GM18502 (cell line): ENCODE data around the gene CLCN7.
A peak's percentile ranks its signal among the peaks of the same experiment; 100 is the strongest.
"Not testable (repeated sequence)": the region's sequence is repeated elsewhere in the genome, so short reads cannot be mapped to it uniquely, and the experiment has no call there.

Source experiments
- ATAC-seq: cut with Tn5 transposase; IDR thresholded peaks from one replicate; pipeline ENCODE4 v1.9.1; 2021; ENCODE audit warnings: mild to moderate bottlenecking; ENCODE audit not compliant: unreplicated experiment, poor library complexity

Gene CLCN7

DNA sequence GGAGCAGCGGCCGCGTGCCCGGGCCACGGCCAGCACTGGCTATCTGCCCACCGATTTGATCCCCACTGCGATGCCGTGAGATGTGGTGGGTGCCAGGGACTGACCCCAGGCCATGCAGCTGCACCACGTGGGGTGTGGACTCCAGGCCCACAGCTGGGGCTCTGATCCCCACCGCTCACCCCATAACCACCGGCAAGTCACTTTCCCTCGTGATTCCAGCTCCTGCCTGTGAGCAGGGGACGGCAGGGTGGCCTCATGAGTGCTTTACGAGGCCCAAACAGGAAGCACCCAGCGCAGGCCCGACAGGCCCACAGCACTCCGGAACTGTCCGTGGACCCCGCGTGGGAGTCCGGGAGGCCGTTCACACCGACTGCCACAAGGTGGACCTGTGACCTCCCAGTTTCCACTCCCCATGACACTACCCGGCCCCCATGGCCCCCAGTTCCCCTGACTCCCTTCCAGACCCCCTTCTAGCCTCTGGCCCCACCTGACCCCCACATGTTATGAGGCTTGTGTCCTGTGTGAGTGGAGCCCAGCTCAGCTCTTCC, 13.3 kb upstream of the CLCN7 start:
- ATAC-seq: no peak

DNA sequence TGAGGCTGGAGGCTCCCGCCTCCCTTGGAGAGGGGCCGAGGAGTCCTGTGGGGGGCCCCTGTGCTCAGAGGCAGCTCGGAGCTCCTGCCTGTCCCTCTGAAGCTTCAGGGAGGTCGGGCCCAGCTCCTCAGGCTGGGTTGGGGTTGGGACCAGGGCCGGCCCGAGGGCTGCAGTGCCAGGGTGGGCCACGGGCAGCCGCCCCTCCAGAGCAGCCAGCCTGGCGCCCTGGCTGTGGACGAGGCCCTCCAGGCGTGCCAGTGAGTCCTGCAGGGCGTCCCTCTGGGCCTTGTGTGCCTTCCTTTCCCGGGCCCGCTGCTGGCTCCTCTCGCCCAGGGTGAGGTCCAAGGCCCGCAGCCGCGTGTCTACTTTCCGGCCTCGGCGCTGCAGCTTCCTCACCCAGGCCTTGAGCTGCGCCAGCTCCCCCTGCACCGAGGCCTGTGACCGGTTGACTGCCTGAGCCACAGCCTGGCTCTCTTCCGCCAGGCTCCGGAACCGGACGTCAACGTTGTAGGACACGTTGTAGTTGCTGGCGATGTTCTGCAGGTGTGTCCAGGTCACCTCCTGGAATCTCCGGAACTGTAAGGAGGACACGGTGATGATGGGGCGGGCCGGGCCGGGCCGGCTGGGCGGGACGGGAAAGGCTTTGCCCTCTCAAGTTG, 12.7 kb upstream of the CLCN7 start:
- no peak for ATAC-seq

DNA sequence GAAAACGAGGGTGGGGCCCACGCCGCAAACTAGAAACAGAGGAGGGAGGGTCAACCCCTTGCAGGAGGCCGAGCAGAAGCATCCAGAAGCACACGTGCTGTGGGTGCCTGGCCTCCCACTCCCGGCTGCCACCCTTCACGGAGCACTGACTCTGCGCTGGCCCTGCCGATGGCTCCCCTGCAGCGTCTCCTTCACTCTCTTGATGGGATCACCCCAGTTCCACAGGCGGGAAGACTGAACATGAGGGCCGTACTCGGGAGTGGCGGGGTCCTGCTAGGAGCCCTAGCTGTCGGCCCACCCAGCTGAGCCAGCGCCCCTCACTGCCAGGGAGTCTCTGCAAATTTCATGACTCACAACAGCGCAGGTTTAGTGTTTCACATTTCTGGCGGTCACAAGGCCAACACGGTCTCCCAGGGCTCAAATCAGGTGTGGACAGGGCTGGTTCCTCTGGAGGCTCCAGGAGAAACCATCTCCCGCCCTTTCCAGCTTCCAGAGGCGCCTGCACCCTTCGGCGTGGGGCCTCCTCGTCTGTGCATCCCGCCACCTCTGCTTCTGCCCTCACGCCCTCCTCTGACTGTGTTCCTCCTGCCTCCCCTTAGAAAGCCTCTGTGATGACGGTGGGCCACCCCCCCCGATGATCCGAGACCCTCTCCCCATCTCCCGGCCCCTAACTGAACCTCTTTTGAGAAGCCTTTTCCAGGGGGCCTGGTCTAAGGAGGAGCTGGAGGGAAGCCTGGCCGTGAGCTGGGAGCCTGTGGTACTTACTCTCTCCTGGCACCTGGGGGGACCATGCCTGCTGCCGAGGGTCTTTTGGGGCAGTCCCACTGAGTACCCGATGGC, 11.9 kb upstream of the CLCN7 start:
- no peak for ATAC-seq

DNA sequence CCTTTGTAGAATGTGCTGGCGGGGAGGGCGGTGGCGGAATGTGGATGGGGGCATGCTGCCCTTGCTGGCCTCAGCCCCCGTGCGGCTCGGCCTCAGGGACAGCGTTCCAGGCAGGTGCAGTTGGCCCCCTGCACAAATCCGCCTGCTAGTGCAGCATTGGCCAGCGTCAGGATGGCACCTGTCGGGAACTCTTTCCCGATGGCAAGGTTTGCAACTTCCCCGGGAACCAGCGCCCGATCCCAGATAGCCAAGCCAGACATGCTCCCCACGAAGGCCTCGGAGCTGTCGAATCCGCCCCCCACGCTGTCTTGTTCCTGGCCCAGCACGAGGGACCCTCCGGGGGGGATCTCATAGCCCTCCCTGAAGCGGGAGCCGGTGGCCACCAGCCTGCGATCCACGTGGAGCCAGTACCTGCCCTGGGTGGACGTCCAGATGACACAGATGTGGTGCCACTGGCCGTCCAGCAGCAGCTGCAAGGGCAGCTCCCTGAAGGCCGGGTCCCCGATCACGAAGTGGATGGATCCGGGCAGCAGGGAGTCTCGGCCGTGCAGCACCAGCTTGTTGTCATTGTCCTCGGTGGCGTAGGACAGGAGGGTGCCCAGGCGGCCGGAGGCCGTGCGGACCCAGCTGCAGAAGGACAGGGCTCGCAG, 11.1 kb upstream of the CLCN7 start:
- ATAC-seq: no peak

DNA sequence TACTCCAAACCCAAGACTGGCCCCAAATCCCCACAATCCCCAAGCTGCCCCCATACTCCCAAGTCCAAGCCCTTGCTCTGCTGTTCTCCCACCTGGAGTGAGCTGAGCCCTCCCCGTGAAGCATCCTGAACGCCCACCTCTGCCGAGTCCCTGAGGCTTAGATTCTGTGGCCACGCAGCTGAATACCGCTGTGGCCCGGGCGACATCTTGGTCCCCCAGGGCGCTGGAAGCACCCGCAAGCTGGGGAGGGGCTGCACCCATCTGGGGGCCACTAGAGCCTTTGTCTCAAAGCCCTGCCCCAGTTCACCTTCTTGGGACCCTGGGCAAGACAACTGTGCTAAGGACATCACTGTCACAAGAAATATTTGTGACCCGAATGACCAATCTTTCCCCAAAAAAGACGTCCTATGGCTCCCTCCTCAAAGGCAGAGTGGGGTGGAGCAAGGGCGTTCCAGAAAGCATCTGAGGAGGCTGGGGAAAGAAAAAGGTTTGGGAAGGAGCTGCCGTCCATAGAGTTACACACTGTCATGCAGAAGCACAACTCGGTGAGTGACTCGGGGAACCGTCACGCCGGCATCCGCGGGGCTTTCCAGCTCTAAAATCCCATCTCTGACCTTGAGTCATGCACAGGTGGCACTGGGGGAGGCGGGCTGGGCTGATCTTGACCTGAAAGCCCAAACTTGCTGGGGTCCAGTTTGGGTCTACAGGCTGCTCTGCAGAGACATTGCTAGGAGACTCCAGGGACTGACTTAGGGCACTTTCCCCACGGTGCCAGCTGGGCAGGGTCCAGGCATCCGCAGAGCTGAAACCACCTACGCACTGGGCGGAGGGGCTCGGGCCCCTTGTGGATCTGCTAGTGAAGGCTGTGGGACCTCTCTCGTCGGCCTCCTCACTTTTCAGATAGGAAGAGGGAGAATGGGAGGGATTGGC, 7.3 kb upstream of the CLCN7 start:
- ATAC-seq: no peak

DNA sequence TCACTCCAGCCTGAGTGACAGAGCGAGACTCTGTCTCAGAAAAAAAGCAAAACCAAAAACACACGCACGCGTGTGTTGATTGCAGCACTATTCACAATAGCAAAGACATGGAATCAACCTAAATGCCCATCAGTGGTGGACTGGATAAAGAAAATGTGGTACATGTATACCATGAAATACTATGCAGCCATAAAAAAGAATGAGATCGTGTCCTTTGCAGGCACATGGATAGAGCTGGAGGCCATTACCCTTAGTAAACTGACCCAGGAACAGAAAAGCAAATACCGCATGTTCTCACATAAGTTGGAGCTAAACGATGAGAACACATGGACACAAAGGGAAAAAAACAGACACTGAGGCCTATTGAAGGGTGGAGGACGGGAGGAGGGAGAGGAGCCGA, 4.1 kb upstream of the CLCN7 start:
- not testable (repeated sequence) for ATAC-seq

DNA sequence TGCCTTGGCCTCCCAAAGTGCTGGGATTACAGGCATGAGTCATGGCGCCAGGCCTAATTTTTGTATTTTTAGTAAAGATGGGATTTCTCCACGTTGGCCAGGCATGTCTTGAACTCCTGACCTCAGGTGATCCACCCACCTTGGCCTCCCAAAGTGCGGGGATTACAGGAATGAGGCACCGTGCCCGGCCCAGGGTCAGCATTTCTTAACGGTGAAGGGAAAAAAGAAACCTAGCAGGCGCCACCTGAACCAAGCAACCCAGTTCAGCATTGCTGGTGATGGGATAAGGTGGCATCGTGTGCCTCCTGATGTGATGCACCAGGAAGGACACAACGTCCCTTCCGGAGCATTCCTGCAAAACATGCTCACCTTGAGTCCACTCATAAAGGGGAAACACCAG, 2.2 kb upstream of the CLCN7 start:
- no peak for ATAC-seq

DNA sequence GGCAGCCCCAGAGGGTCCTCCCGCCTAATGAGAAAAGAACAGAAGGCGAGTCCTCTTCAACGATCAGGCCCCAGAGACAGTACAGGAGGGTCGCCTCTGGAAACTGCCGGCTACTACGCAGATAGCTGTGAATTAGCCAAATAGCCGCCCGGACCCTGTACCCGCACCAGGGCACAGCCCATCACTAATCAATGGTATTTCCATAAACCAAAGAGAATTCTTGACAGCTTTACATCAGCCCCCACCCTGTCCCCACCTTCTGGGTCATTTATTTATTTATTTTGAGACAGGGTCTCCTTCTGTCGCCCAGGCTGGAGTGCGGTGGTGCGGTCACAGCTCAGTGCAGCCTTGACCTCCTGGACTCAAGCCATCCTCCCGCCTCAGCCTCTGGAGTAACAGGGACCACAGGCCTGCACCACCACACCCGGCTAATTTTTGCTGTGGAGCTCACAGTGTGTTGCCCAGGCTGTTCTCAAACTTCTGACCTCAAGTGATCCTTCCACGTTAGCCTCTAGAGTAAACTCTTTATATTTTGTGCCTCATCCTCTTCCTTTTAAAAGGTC, 805 bp upstream of the CLCN7 start:
- ATAC-seq: no peak

DNA sequence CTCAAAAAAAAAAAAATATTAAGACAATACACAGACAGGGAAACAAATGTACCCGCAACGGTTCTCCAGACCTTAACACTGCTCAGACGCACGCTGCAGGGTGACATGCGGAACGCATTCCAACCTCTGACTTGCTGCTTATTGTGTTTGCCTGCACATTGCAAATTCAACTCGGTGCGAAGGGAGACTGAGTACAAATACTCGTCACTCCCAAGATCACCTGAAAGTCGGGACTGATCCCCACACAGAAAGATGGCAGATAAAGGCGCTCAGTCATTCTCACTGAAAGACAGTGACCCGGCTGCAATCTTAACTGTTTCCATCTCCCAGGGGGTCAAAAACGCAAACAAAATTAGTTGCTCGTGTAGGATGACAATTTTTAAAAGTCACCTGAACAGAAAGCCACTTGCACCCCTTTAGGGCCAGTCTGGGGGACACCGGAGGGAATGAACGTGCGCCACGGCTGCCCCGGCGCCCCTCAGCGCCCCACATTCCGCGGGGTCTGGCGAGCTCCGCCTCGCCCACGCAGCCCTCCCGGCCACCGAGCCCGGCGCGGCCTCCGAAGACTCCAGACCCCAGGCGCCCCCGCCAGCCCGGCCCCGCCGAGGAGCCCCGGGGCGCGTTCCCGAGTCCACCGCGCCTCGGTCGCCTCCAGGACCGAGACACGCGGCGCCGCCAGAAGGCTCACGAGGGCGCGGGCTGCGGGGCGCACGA, 589 bp downstream of the CLCN7 start:
- ATAC-seq: peak; percentile 36

DNA sequence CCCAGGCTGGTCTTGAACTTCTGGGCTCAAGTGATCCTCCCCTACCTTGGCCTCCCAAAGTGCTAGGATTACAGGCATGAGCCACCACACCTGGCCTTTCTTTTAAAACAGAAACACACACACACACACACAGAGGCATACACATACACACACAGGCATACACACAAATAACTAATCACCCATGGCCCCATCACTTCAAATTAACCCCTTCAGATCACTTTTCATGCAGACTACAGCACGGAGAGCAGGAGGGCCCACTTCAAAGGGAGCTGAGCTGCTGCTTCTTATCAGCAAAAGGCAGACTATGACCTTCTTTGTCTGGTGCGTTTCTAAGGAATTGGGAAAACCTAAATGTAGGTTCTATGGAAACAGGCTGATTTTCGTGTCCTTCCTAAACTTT, 1.9 kb downstream of the CLCN7 start:
- no peak for ATAC-seq

DNA sequence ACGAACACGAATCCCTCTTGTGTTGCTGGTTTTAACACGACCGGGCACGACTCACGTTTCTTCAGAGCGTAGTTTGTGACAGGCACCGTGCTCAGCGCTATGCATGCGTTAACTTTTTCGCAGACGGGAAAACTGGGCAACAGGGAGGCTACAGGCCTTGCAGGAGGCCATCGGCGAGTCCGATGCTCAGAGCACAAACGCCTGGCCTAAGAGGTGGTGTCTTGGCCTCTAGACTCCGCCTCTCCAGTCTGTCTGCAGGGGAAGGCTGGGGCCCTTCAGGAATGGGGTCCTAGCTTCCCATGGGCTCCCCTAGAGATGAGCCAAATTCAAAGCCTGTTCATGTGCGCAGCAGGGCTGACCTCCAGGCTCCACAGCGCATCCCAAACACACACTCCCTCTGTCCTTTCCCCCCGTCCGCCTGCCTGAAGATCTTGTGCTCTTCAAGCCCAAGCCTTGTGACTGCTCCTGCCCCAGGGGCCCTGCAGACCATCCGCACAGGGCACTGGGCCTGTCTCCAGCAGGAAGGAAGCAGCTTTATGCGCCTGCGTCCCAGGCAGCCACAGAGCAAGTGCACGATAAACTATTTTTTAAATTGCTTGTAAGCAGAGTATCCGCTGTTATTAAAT, 3.1 kb downstream of the CLCN7 start:
- no peak for ATAC-seq

DNA sequence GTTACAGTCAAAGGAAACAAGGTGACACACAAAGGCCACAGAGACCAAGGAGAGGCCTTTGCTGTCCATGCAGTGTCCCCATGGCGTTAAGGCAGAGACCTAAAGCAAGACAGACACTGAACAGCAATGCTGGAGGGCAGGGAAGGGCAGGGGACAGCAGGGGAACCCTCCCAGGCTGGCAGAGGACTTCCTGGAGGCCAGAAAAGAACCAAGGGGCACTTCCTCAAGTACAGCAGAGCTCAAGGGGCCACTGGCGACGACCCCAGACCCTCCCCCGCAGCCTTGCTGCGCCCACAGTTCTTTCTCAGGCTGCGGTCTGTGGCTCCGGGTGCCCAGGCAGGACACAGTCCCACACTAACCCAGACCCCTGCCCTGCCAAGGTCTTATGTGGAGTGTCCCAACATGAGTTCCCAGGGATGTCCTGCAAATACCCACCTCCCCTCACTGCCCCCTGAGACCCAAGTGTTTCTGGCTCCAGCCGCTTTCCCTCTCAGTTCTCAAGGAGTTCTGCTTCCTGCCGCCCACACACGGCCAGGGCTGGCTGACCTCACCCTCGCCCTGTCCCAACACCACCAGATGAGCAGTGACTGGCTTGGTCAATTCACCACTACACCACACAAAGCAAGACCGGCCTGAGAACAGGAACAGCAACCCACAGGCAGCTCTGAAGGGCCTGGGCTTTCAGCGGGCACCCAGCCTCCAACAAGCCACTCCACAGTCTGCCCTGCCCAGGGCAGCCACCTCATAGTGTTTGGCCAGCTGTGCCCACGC, 4.2 kb downstream of the CLCN7 start:
- ATAC-seq: no peak

DNA sequence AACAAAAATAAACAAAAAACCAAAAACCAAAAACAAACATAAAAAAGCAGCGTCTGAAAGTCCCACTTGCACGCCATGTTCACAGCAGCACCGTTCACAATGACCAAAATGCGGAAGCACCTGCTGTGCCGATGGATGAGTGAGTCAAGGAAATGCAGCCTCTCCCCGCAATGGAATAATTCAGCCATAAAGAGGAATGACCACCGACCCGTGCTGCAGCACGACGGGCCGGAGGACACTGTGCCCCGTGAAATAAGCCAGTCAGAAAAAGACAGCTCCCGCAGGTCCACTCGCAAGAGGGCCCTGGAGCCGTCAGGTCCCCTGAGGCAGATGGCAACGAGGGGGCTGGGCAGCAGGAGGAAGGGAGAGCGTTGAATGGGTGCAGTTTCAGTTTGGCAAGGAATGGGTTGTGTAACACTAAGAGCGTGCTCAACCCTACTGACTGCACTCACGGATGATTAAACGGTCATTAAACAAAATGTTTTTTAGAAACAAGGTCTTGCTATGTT, 5.1 kb downstream of the CLCN7 start:
- ATAC-seq: no peak

DNA sequence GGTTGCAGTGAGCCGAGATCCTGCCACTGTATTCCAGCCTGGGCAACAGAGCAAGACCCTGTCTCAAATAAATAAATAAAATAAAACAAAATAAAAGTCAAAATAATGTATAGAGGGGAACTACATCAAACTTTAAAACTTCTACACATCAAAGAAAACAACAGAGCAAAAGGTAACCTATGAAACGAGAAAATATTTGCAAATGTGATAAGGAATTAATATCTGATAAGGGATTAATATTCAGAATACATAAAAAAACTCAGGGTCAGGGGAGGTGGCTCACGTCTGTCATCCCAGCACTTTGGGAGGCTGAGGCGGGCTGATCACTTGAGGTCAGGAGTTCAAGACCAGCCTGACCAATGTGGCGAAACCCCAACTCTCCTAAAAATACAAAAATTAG, 5.7 kb downstream of the CLCN7 start:
- not testable (repeated sequence) for ATAC-seq

DNA sequence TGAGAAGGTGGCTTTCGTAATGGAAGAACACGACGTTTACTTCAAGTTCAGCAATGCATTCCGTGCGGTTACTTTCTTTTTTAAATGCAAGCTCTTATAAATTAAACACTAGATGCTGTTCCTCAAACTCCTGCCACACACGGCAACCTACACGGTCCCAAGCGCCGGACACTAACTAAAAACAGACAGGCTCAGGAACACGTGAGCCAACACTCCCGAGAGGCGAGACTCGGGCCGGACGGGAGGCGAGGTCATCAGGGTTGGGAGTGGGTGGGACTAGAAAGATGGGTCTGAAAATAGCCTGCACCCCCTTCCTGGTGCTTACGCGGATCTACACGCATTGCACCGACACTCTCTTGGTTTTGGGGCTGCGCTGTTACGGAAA, 6.4 kb downstream of the CLCN7 start:
- ATAC-seq: no peak

DNA sequence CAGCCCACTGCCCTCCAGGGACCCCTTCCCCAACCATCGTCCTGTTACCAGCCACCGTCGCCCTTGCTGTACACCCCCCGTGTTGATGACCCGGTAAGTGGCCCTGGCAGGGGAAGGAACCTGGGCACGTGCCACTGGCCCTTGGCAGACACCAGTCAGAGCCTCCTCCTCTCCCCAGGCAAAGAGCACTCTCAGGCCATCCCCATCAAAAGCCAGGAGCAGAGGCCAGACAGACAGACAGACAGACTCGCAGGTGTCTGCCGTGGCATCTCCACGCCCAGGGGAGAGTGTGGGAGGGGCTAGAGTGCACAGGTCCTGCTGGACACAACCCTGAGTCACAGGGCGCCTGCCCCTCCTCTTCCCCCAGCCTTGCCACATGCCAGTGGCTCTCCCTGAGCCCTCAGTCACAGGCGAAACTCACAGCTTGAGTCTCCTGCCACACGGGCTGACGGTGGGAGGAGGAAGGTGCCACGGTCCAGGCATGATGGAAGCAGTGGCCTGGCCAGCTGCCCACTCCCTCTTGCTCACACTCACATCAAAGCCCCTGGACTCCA, 7.8 kb downstream of the CLCN7 start:
- ATAC-seq: no peak

DNA sequence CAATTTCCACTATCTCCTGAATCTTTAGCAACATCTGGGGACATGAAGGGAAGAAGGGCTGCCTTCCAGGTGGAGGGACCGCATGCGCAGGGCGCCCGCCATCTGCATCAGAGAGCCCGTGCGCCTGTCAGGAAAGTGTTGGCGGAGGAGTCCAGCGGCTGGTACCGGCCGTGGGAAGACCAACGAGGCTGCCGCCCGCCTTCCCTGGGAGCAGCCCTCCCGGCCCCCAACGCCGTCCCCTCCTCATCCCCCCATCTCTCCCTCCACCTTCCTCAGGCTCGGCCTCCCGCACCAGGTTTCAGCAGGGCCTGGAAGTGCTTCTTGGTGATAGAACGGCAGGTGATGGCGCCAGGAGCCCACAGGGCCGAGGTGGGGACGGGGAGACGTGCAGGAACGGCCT, 8.8 kb downstream of the CLCN7 start:
- ATAC-seq: no peak

DNA sequence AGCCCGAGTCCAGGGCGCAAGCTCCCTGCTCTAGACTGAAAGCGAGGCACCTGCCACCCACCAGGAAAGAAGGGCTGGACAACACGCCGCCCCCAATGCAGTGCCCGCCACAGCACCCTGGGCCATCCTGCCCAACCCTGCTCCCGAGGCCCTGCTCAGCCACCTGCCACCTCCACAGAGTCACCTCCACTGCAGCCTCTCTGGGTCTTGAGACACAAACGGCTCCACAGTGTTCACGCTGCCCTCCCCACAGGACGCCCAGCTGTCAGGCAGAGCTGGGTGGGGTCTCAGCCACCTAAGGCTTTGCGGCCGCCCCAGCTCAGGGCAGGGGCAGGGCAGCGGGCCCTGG, 9.3 kb downstream of the CLCN7 start:
- no peak for ATAC-seq
